SU-DHL-6 (cell line): ENCODE measurements around the gene CACNG4.

Source experiments
- CTCF ChIP-seq: fragments of 200-600 bp; sonication (generic); IDR thresholded peaks from one replicate; pipeline ENCODE4 v1.5.1; 2017; ENCODE audit warnings: antibody characterized with exemption, mild to moderate bottlenecking, low read length, moderate library complexity; ENCODE audit not compliant: insufficient read depth, poor library complexity, severe bottlenecking
- EZH2phosphoT487 ChIP-seq: fragments of 200-600 bp; sonication (generic), shearing (Covaris generic); conservative IDR thresholded peaks from 2 replicates; pipeline ENCODE4 v1.6.1; 2018; ENCODE audit warnings: mild to moderate bottlenecking, antibody characterized with exemption, low read length, moderate library complexity, mixed read lengths

GRCh38 chr17:67072885-67073284 lies 108.4 kb downstream of the CACNG4 start:
- TF ChIP-seq CTCF = no peak
- no peak for TF ChIP-seq EZH2phosphoT487
